ENCODE results near the gene OTOP1. TPM values are rescaled to one million over a fixed set of nuclear protein-coding genes. Genes with fewer than 3 reads are reported as not detected.
"Not testable (repeated sequence)": the region's sequence is repeated elsewhere in the genome, so short reads cannot be mapped to it uniquely, and the experiment has no call there.

Gene OTOP1
- total RNA-seq, 5 donors from 2014 or later (not counting 1 experiment from before 2014, with no cell fraction given), result not detected

- Mint-ChIP-seq H3K9me3 (no peaks in the 10 kb centered on the region), H3K36me3 (no peaks in the 10 kb centered on the region), H3K27me3 (peaks cover 54 to 70% of the 10 kb centered on the region in 2 donors), H3K27ac (no peak overlapping the region), H3K4me3 (peak overlapping the region in 1 of 3 donors; percentile 46), H3K4me1 (peaks cover 12 to 14% (median 13%) of the 10 kb centered on the region in 3 donors)
- DNase-seq (no peak), ATAC-seq (replicated peaks in 1 of 4) (no peak)
- POLR2A ChIA-PET, result no interaction called here
- Histone ChIP-seq H3K27me3 (replicated peaks in 1 of 2; ENCODE audit: control insufficient read depth in 2 of 2, extremely low read depth in 1 of 2, insufficient read depth in 2 of 2, low read length in 1 of 2) (peaks cover 5 to 60% of the 10 kb centered on the region in 2 experiments), H3K27ac (ENCODE audit: low read length) (no peak overlapping the region), H3K4me3 (ENCODE audit: control insufficient read depth in 1 of 2, extremely low read depth in 1 of 2, low read length in 1 of 2) (no peak overlapping the region), H3K36me3 (ENCODE audit: control insufficient read depth in 2 of 2, extremely low read depth in 1 of 2, insufficient read depth in 1 of 2, low read length in 1 of 2) (no peaks in the 10 kb centered on the region), H3K4me1 (ENCODE audit: control insufficient read depth in 1 of 2, extremely low read depth in 1 of 2, insufficient read depth in 2 of 2, low read length in 2 of 2) (peaks cover 0 to 5% of the 10 kb centered on the region in 2 experiments), H3K9me3 (no peaks in the 10 kb centered on the region)
- CTCF ChIA-PET, result no interaction called here
- WGBS (ENCODE audit: insufficient coverage), result 27% methylated on average over 36 of the region's 41 CpGs
Measured at GRCh38 chr4:4225915-4226605, 669 bp downstream of the OTOP1 start.

- H3K4me1 Mint-ChIP-seq, result no peaks in the 10 kb centered on the region
- H3K9me3 Mint-ChIP-seq, result no peaks in the 10 kb centered on the region
- no peak for ATAC-seq (replicated peaks in 1 of 4)
- H3K4me1 ChIP-seq (ENCODE audit: control insufficient read depth in 1 of 2, extremely low read depth in 1 of 2, insufficient read depth in 2 of 2, low read length in 2 of 2), result no peaks in the 10 kb centered on the region
- H3K27ac Mint-ChIP-seq, result no peak overlapping the region
- ChIA-PET CTCF (no interaction called here), POLR2A (no interaction called here)
- peaks cover 16 to 31% of the 10 kb centered on the region in 2 donors for H3K27me3 Mint-ChIP-seq
- WGBS (ENCODE audit: insufficient coverage), result no CpG with 5 or more reads among the region's 5 CpGs
- no peaks in the 10 kb centered on the region for H3K36me3 Mint-ChIP-seq
- no peak overlapping the region for H3K4me3 ChIP-seq (ENCODE audit: control insufficient read depth in 1 of 2, extremely low read depth in 1 of 2, low read length in 1 of 2)
- H3K27me3 ChIP-seq (replicated peaks in 1 of 2; ENCODE audit: control insufficient read depth in 2 of 2, extremely low read depth in 1 of 2, insufficient read depth in 2 of 2, low read length in 1 of 2), result peaks cover 2 to 11% of the 10 kb centered on the region in 2 experiments
- H3K9me3 ChIP-seq, result no peaks in the 10 kb centered on the region
- no peak overlapping the region for H3K4me3 Mint-ChIP-seq
- no peaks in the 10 kb centered on the region for H3K36me3 ChIP-seq (ENCODE audit: control insufficient read depth in 2 of 2, extremely low read depth in 1 of 2, insufficient read depth in 1 of 2, low read length in 1 of 2)
- DNase-seq, result no peak
- no peak overlapping the region for H3K27ac ChIP-seq (ENCODE audit: low read length)
Measured at GRCh38 chr4:4217113-4217512, 9.6 kb downstream of the OTOP1 start.

DNA sequence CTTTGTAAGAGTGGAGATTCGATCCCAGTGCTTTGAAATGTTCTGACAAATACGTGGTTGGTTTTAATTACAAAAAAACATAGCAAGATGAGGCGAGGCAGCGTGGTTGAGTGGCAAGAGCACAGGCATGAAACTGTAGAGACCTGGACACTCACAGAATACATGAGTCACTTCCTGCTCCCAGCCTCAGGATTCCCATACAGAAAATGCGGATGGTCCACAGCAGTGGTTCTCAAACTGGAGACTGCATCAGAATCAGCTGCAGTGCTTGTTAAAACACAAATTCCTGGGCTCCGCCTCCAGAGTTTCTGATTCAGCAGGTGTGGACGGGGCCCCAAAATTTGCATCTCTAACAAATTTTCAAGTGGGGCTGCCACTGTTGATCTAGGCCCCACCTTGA, 10.1 kb downstream of the OTOP1 start:
- Histone ChIP-seq H3K36me3 (ENCODE audit: control insufficient read depth in 2 of 2, extremely low read depth in 1 of 2, insufficient read depth in 1 of 2, low read length in 1 of 2) (no peaks in the 10 kb centered on the region), H3K4me1 (ENCODE audit: control insufficient read depth in 1 of 2, extremely low read depth in 1 of 2, insufficient read depth in 2 of 2, low read length in 2 of 2) (no peaks in the 10 kb centered on the region)
- CTCF ChIA-PET, result no interaction called here

GRCh38 chr4:4213674-4214073, 13.1 kb downstream of the OTOP1 start:
- CTCF ChIA-PET; H3K36me3 Mint-ChIP-seq; H3K4me3 ChIP-seq (ENCODE audit: control insufficient read depth in 1 of 2, extremely low read depth in 1 of 2, low read length in 1 of 2); H3K4me1 ChIP-seq (ENCODE audit: control insufficient read depth in 1 of 2, extremely low read depth in 1 of 2, insufficient read depth in 2 of 2, low read length in 2 of 2); H3K27ac Mint-ChIP-seq; H3K4me1 Mint-ChIP-seq; H3K9me3 ChIP-seq; H3K9me3 Mint-ChIP-seq; ATAC-seq (replicated peaks in 1 of 4); H3K27ac ChIP-seq (ENCODE audit: low read length); DNase-seq; H3K36me3 ChIP-seq (ENCODE audit: control insufficient read depth in 2 of 2, extremely low read depth in 1 of 2, insufficient read depth in 1 of 2, low read length in 1 of 2); POLR2A ChIA-PET; H3K4me3 Mint-ChIP-seq: not testable (repeated sequence)
- WGBS (ENCODE audit: insufficient coverage), result no CpG with 5 or more reads among the region's 4 CpGs
- peaks cover 26 to 33% of the 10 kb centered on the region in 2 donors for H3K27me3 Mint-ChIP-seq
- H3K27me3 ChIP-seq (replicated peaks in 1 of 2; ENCODE audit: control insufficient read depth in 2 of 2, extremely low read depth in 1 of 2, insufficient read depth in 2 of 2, low read length in 1 of 2), result peaks cover 0 to 10% of the 10 kb centered on the region in 2 experiments

More for the DNA sequence above, 10.1 kb downstream of the OTOP1 start:
- H3K36me3 Mint-ChIP-seq, result no peaks in the 10 kb centered on the region
- Histone ChIP-seq H3K4me3 (ENCODE audit: control insufficient read depth in 1 of 2, extremely low read depth in 1 of 2, low read length in 1 of 2) (no peak overlapping the region), H3K27ac (ENCODE audit: low read length) (no peak overlapping the region), H3K27me3 (replicated peaks in 1 of 2; ENCODE audit: control insufficient read depth in 2 of 2, extremely low read depth in 1 of 2, insufficient read depth in 2 of 2, low read length in 1 of 2) (peaks cover 0 to 7% of the 10 kb centered on the region in 2 experiments), H3K9me3 (no peaks in the 10 kb centered on the region)
- POLR2A ChIA-PET, result no interaction called here
- ATAC-seq (replicated peaks in 1 of 4) (no peak), DNase-seq (no peak)
- no peak overlapping the region for H3K27ac Mint-ChIP-seq
- H3K4me1 Mint-ChIP-seq, result no peaks in the 10 kb centered on the region
- peaks cover 11 to 26% of the 10 kb centered on the region in 2 donors for H3K27me3 Mint-ChIP-seq
- H3K9me3 Mint-ChIP-seq, result no peaks in the 10 kb centered on the region
- 63% methylated on average over 7 of the region's 7 CpGs for WGBS (ENCODE audit: insufficient coverage)
- no peak overlapping the region for H3K4me3 Mint-ChIP-seq

DNA sequence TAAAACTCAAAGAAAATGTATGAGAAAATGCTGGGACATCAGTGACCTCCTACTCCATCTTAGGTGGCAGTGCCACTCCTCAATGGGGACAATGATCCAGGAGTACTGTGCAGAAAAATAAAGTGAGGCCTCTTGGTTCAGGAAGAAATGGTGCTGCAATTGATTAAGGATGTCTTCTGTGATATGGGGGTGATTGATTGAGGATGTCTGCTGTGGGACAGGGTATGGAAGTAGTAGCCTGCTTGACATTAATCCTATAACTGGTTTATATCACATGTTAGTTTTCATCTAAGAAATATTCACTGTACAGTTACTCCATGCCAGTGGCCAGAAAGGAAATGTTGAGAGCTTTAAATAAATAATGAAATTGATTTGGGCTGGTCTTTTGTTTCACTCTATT, 20.5 kb downstream of the OTOP1 start:
- ChIA-PET CTCF (no interaction called here), POLR2A (no interaction called here)
- no peak for DNase-seq

DNA sequence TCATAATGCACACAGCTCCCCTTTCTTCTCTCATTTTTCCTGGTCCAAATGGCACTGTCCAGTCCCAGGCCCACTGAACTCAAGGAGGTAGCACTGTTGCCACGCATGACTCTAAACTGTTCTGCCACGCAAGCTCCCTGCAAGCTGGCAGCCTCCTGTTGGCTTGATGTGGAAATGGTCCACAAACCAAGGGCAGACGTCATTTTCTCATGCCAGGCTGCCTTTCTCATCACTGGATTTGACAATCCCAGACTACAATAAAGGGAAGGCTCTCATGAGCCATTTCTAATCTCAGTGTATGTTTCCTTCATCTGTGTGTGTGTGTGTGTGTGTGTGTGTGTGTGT, 22.4 kb downstream of the OTOP1 start:
- H3K4me3 Mint-ChIP-seq, result no peak overlapping the region
- H3K9me3 ChIP-seq, result no peaks in the 10 kb centered on the region
- WGBS (ENCODE audit: insufficient coverage), result 20% methylated on average over 1 of the region's 3 CpGs
- no peak overlapping the region for H3K27ac ChIP-seq (ENCODE audit: low read length)
- CTCF ChIA-PET, result no interaction called here
- H3K4me1 Mint-ChIP-seq, result no peaks in the 10 kb centered on the region
- H3K4me3 ChIP-seq (ENCODE audit: control insufficient read depth in 1 of 2, extremely low read depth in 1 of 2, low read length in 1 of 2), result no peak overlapping the region
- peaks cover 6 to 21% of the 10 kb centered on the region in 2 experiments for H3K27me3 ChIP-seq (replicated peaks in 1 of 2; ENCODE audit: control insufficient read depth in 2 of 2, extremely low read depth in 1 of 2, insufficient read depth in 2 of 2, low read length in 1 of 2)
- peaks cover 24 to 36% of the 10 kb centered on the region in 2 donors for H3K27me3 Mint-ChIP-seq
- ATAC-seq (replicated peaks in 1 of 4) (no peak), DNase-seq (no peak)
- no peak overlapping the region for H3K27ac Mint-ChIP-seq
- H3K36me3 Mint-ChIP-seq, result no peaks in the 10 kb centered on the region
- peaks cover 0 to 8% (median 3%) of the 10 kb centered on the region in 3 donors for H3K9me3 Mint-ChIP-seq
- no peaks in the 10 kb centered on the region for H3K36me3 ChIP-seq (ENCODE audit: control insufficient read depth in 2 of 2, extremely low read depth in 1 of 2, insufficient read depth in 1 of 2, low read length in 1 of 2)
- POLR2A ChIA-PET, result no interaction called here
- H3K4me1 ChIP-seq (ENCODE audit: control insufficient read depth in 1 of 2, extremely low read depth in 1 of 2, insufficient read depth in 2 of 2, low read length in 2 of 2), result no peaks in the 10 kb centered on the region

More for the DNA sequence above, 20.5 kb downstream of the OTOP1 start:
- H3K4me1 Mint-ChIP-seq, result no peaks in the 10 kb centered on the region
- peaks cover 40 to 48% of the 10 kb centered on the region in 2 donors for H3K27me3 Mint-ChIP-seq
- peaks cover 0 to 8% (median 3%) of the 10 kb centered on the region in 3 donors for H3K9me3 Mint-ChIP-seq
- no peaks in the 10 kb centered on the region for H3K4me1 ChIP-seq (ENCODE audit: control insufficient read depth in 1 of 2, extremely low read depth in 1 of 2, insufficient read depth in 2 of 2, low read length in 2 of 2)
- H3K36me3 ChIP-seq (ENCODE audit: control insufficient read depth in 2 of 2, extremely low read depth in 1 of 2, insufficient read depth in 1 of 2, low read length in 1 of 2), result no peaks in the 10 kb centered on the region
- no peak overlapping the region for H3K4me3 ChIP-seq (ENCODE audit: control insufficient read depth in 1 of 2, extremely low read depth in 1 of 2, low read length in 1 of 2)
- H3K27ac ChIP-seq (ENCODE audit: low read length), result no peak overlapping the region
- no peaks in the 10 kb centered on the region for H3K9me3 ChIP-seq
- H3K27me3 ChIP-seq (replicated peaks in 1 of 2; ENCODE audit: control insufficient read depth in 2 of 2, extremely low read depth in 1 of 2, insufficient read depth in 2 of 2, low read length in 1 of 2), result peaks cover 6 to 26% of the 10 kb centered on the region in 2 experiments
- no peak overlapping the region for H3K27ac Mint-ChIP-seq
- no peaks in the 10 kb centered on the region for H3K36me3 Mint-ChIP-seq
- no peak overlapping the region for H3K4me3 Mint-ChIP-seq
- no peak for ATAC-seq (replicated peaks in 1 of 4)
